H1 (cell line): Measurements from ENCODE around the gene R3HDM2. TPM values are rescaled to one million over a fixed set of nuclear protein-coding genes. Genes with fewer than 3 reads are reported as not detected.

Experiments
- CTCF ChIA-PET: fragments of 300-600 bp; sonication (Branson Sonifier 250); formaldehyde crosslinking; loops from one replicate; lab custom pipeline; 2021; ENCODE audit not compliant: partially characterized antibody; lab: Charles Lee
- POLR2A ChIA-PET: fragments of 300-600 bp; sonication (Branson Sonifier 250); formaldehyde crosslinking; loops from one replicate; lab custom pipeline; 2021; ENCODE audit warnings: inconsistent platforms; ENCODE audit not compliant: partially characterized antibody; lab: Charles Lee
- DNase-seq, 2 experiments: peaks; one replicate each; pipeline versions ENCODE4 v3.0.0 to v3.0.0-alpha.2; 2010 to 2022; ENCODE audit warnings: low spot score in 2 of 2, low read depth in 1 of 2, mixed read lengths in 1 of 2
- FAIRE-seq: peaks from 2 replicates; lab custom pipeline; 2011; peaks lifted over from hg19 to GRCh38; lab: Jason Lieb, UNC
- H2AFZ ChIP-seq: 2 replicates; pipeline ENCODE4 v1.8.1; 2012; ENCODE audit warnings: low read length, inconsistent platforms
- H2AK5ac ChIP-seq: 2 replicates; pipeline ENCODE4 v1.6.1; 2013; ENCODE audit warnings: low read depth, low read length
- H2BK120ac ChIP-seq: replicated peaks from 2 replicates; pipeline ENCODE3; 2013; ENCODE audit warnings: low read depth, low read length, inconsistent platforms
- H2BK12ac ChIP-seq: 2 replicates; pipeline ENCODE4 v1.6.1; 2013; ENCODE audit warnings: low read depth, low read length
- H2BK15ac ChIP-seq: 2 replicates; pipeline ENCODE4 v1.6.1; 2013; ENCODE audit warnings: low read length
- H2BK20ac ChIP-seq: 2 replicates; pipeline ENCODE4 v1.6.1; 2013; ENCODE audit warnings: low read length
- H2BK5ac ChIP-seq: 2 replicates; pipeline ENCODE4 v1.6.1; 2013; ENCODE audit warnings: low read depth, low read length
- H3K14ac ChIP-seq: 2 replicates; pipeline ENCODE4 v1.6.1; 2013; ENCODE audit warnings: inconsistent platforms; ENCODE audit not compliant: insufficient read length
- H3K18ac ChIP-seq: 2 replicates; pipeline ENCODE4 v1.6.1; 2013; ENCODE audit warnings: low read length; ENCODE audit errors: extremely low read depth
- H3K23ac ChIP-seq: 2 replicates; pipeline ENCODE4 v1.6.1; 2013; ENCODE audit warnings: inconsistent platforms; ENCODE audit not compliant: insufficient read length
- H3K23me2 ChIP-seq: 2 replicates; pipeline ENCODE4 v1.6.1; 2013; ENCODE audit warnings: low read depth, low read length
- H3K27ac ChIP-seq: 2 replicates; pipeline ENCODE4 v1.6.1; 2011; ENCODE audit warnings: low read depth, low read length, inconsistent platforms
- H3K27me3 ChIP-seq, 4 experiments: replicated peaks in 1 of 4; 1 replicate in 1 of 4; 2 replicates in 3 of 4; pipeline versions ENCODE4 v1.6.1 to v1.8.1; 2011 to 2013; ENCODE audit warnings: low read length in 3 of 4, mild to moderate bottlenecking in 3 of 4, inconsistent platforms in 2 of 4, mixed read lengths in 2 of 4, moderate library complexity in 1 of 4; ENCODE audit not compliant: control insufficient read depth in 3 of 4, insufficient read depth in 3 of 4; ENCODE audit errors: extremely low read depth in 1 of 4
- H3K36me3 ChIP-seq, 4 experiments: 2 replicates each; pipeline versions ENCODE4 v1.6.1 to v1.8.1; 2011 to 2013; ENCODE audit warnings: mild to moderate bottlenecking in 4 of 4, low read length in 3 of 4, moderate library complexity in 2 of 4, control low read depth in 1 of 4, inconsistent platforms in 1 of 4; ENCODE audit not compliant: insufficient read depth in 4 of 4, control insufficient read depth in 2 of 4
- H3K4ac ChIP-seq: replicated peaks from 2 replicates; pipeline ENCODE3; 2013; ENCODE audit warnings: low read length, low read depth, mixed read lengths, inconsistent platforms; ENCODE audit not compliant: insufficient read length
- H3K4me1 ChIP-seq, 4 experiments: replicated peaks in 1 of 4; 1 replicate in 1 of 4; 2 replicates in 3 of 4; pipeline versions ENCODE4 v1.6.1 to v1.8.1; 2011 to 2013; ENCODE audit warnings: low read length in 3 of 4, inconsistent platforms in 2 of 4, mixed read lengths in 1 of 4; ENCODE audit not compliant: insufficient read depth in 4 of 4, control insufficient read depth in 3 of 4
- H3K4me2 ChIP-seq, 2 experiments: 2 replicates each; pipeline versions ENCODE4 v1.6.1 to v1.8.1; 2011 to 2013; ENCODE audit warnings: low read depth in 2 of 2, low read length in 2 of 2, control low read depth in 1 of 2, inconsistent platforms in 1 of 2, mild to moderate bottlenecking in 1 of 2; ENCODE audit not compliant: insufficient read depth in 1 of 2
- H3K4me3 ChIP-seq, 4 experiments: fragments of 200-600, 300-600 bp in 1 of 4; sonication (generic), shearing (Covaris generic), sonication (Bioruptor Twin) in 1 of 4; 2 replicates each; pipeline versions ENCODE4 v1.5.1 to v1.8.1; 2011 to 2016; ENCODE audit warnings: low read length in 4 of 4, low read depth in 3 of 4, control low read depth in 2 of 4, inconsistent platforms in 2 of 4, mild to moderate bottlenecking in 2 of 4, mixed read lengths in 1 of 4, moderate library complexity in 1 of 4; ENCODE audit not compliant: insufficient read depth in 2 of 4; ENCODE audit errors: extremely low read depth in 1 of 4
- H3K56ac ChIP-seq: replicated peaks from 2 replicates; pipeline ENCODE3; 2013; ENCODE audit warnings: low read depth, mild to moderate bottlenecking, mixed read lengths, low read length, inconsistent platforms; ENCODE audit not compliant: insufficient read length
- H3K79me1 ChIP-seq: 2 replicates; pipeline ENCODE4 v1.6.1; 2013; ENCODE audit warnings: low read depth, low read length, control low read depth
- H3K79me2 ChIP-seq, 2 experiments: 2 replicates each; pipeline versions ENCODE4 v1.6.1 to v1.8.1; 2012 to 2013; ENCODE audit warnings: low read length in 2 of 2, mild to moderate bottlenecking in 2 of 2, inconsistent platforms in 1 of 2; ENCODE audit not compliant: insufficient read depth in 2 of 2, control insufficient read depth in 1 of 2
- H3K9ac ChIP-seq, 4 experiments: replicated peaks in 1 of 4; 1 replicate in 1 of 4; 2 replicates in 3 of 4; pipeline versions ENCODE4 v1.6.1 to v1.8.1; 2011 to 2013; ENCODE audit warnings: low read depth in 3 of 4, low read length in 3 of 4, control low read depth in 2 of 4, mild to moderate bottlenecking in 2 of 4, moderate library complexity in 2 of 4, inconsistent platforms in 1 of 4; ENCODE audit errors: extremely low read depth in 1 of 4
- H3K9me3 ChIP-seq, 2 experiments: 2 replicates each; pipeline versions ENCODE4 v1.6.1 to v1.8.1; 2012 to 2013; ENCODE audit warnings: mild to moderate bottlenecking in 2 of 2, moderate library complexity in 2 of 2, control low read depth in 1 of 2, inconsistent platforms in 1 of 2, low read depth in 1 of 2, low read length in 1 of 2, mixed read lengths in 1 of 2; ENCODE audit not compliant: insufficient read depth in 2 of 2
- H4K20me1 ChIP-seq, 2 experiments: replicated peaks in 1 of 2; 2 replicates each; pipeline versions ENCODE3 to v1.8.1; 2011 to 2013; ENCODE audit warnings: inconsistent platforms in 2 of 2, low read length in 2 of 2, mild to moderate bottlenecking in 1 of 2; ENCODE audit not compliant: insufficient read depth in 2 of 2, control insufficient read depth in 1 of 2
- H4K5ac ChIP-seq: 2 replicates; pipeline ENCODE4 v1.6.1; 2013; ENCODE audit warnings: low read length, low read depth, mixed read lengths, inconsistent platforms; ENCODE audit not compliant: insufficient read length
- H4K8ac ChIP-seq: 2 replicates; pipeline ENCODE4 v1.8.0; 2013; ENCODE audit warnings: mild to moderate bottlenecking, moderate library complexity, low read length, inconsistent platforms; ENCODE audit not compliant: insufficient read depth; ENCODE audit errors: extremely low read depth
- H4K91ac ChIP-seq: replicated peaks from 2 replicates; pipeline ENCODE3; 2013; ENCODE audit warnings: low read length, mixed read lengths, inconsistent platforms; ENCODE audit not compliant: insufficient read length
- BACH1 ChIP-seq: IDR thresholded peaks from 2 replicates; pipeline ENCODE4 v1.6.1; 2012; ENCODE audit warnings: low read length, improper control_type of control experiment
- BRCA1 ChIP-seq: IDR thresholded peaks from 2 replicates; pipeline ENCODE4 v1.6.1; 2012; ENCODE audit warnings: low read depth, low read length, improper control_type of control experiment
- CEBPB ChIP-seq: IDR thresholded peaks from 2 replicates; pipeline ENCODE4 v1.6.1; 2012; ENCODE audit warnings: low read depth, low read length
- NRF1 ChIP-seq: IDR thresholded peaks from 2 replicates; pipeline ENCODE4 v1.6.1; 2011; ENCODE audit warnings: mild to moderate bottlenecking, low read depth, low read length, improper control_type of control experiment
- SAP30 ChIP-seq: fragments of 300-600 bp; sonication (generic); IDR thresholded peaks from 2 replicates; pipeline ENCODE4 v1.7.1; 2012; ENCODE audit warnings: low read length, moderate library complexity, mild to moderate bottlenecking, inconsistent platforms; ENCODE audit not compliant: insufficient read depth, insufficient replicate concordance
- SUZ12 ChIP-seq: fragments of 200-600 bp; sonication (generic); IDR thresholded peaks from 2 replicates; pipeline ENCODE4 v1.6.1; 2012; ENCODE audit warnings: mild to moderate bottlenecking, inconsistent platforms, low read length, moderate library complexity, mixed read lengths
- ZNF274 ChIP-seq: IDR thresholded peaks from 2 replicates; pipeline ENCODE4 v1.7.0; 2012; ENCODE audit warnings: low read length, borderline replicate concordance; ENCODE audit errors: extremely low read depth
- WGBS, 2 experiments: shearing (Covaris generic) in 1 of 2; methylation state at CpG; one replicate each; pipeline versions ENCODE4 v1.1.6 to v1.1.7; 2013 to 2015; ENCODE audit warnings: low lambda C conversion rate in 2 of 2, mixed read lengths in 2 of 2, inconsistent platforms in 1 of 2, low coverage in 1 of 2, missing lambda C conversion rate in 1 of 2; ENCODE audit not compliant: insufficient replicate concordance in 2 of 2, insufficient coverage in 1 of 2, insufficient read length in 1 of 2; ENCODE audit errors: extremely low coverage in 1 of 2, missing lambda C conversion rate in 1 of 2; 5-methylcytosine and 5-hydroxymethylcytosine counted together
- polyA plus RNA-seq, 7 experiments: library from polyadenylated mRNA; depleted of rRNA in 3 of 7; stranded (reverse) in 5 of 7; unstranded in 2 of 7; fragments of >200 nt in 5 of 7; fragments of 200-250 nt in 2 of 7; gene quantifications; 1 replicate in 5 of 7; 2 replicates in 1 of 7; 4 replicates in 1 of 7; pipeline versions ENCODE4 v1.2.1 to v1.2.3, GENCODE V29; 2011 to 2013; ENCODE audit warnings: missing spikeins in 2 of 7, mixed read lengths in 2 of 7
- total RNA-seq: library from RNA; stranded (reverse); fragmentation: NEBNext Ultra II Directional; extraction: Animal tissue kit (Norgen Biotek cat#: 25700); gene quantifications from 2 replicates; pipeline ENCODE4 v1.2.1, GENCODE V29; 2021

Gene R3HDM2
- total and polyA plus RNA-seq, 2 of the 8 experiments (the other 6 are each of a cell fraction or from before 2014, with no cell fraction given) = 25.6 to 27.0 TPM

GRCh38 chr12:57469296-57470164, 38.7 kb upstream of the R3HDM2 start:
- Histone ChIP-seq H3K23ac (no peak overlapping the region), H3K9ac (no peak overlapping the region), H4K8ac (no peak overlapping the region; the same call in 1 of the 2 replicates), H2BK5ac (no peak overlapping the region), H2BK15ac (no peak overlapping the region), H4K91ac (no peak overlapping the region), H2AK5ac (no peak overlapping the region), H3K27ac (no peak overlapping the region), H3K9me3 (no peaks in the 10 kb centered on the region), H3K27me3 (peaks cover 4 to 19% (median 14%) of the 10 kb centered on the region in 4 experiments), H2AFZ (no peak overlapping the region), H3K36me3 (peaks cover 0 to 11% (median 4%) of the 10 kb centered on the region in 4 experiments; a peak in 4 of 8 replicates), H3K23me2 (no peaks in the 10 kb centered on the region), H4K5ac (no peak overlapping the region), H2BK20ac (no peak overlapping the region), H3K79me2 (no peaks in the 10 kb centered on the region), H3K14ac (no peak overlapping the region), H2BK120ac (no peak overlapping the region), H3K56ac (no peak overlapping the region), H2BK12ac (no peak overlapping the region), H3K4me2 (no peak overlapping the region), H3K4me1 (no peaks in the 10 kb centered on the region), H3K79me1 (no peaks in the 10 kb centered on the region), H4K20me1 (peaks cover 0 to 5% of the 10 kb centered on the region in 2 experiments)
- 93% methylated on average over 10 of the region's 10 CpGs; no CpG with 5 or more reads in 1 of the 2 experiments for WGBS, 2 experiments
- FAIRE-seq = no peak
- CTCF ChIA-PET = interaction anchor here (0.5 to 25.1 kb wide), 8 partner anchors 11 to 451 kb away, joined by 3 to 441 read pairs (median 4); partner anchors contain the start of genes ARHGAP9, GLI1 and INHBE
- POLR2A ChIA-PET = no interaction called here
- no peak for TF ChIP-seq CEBPB
- TF ChIP-seq BRCA1 = no peak
- no peak for TF ChIP-seq SUZ12
- no peak for TF ChIP-seq NRF1
- no peak for TF ChIP-seq BACH1
- TF ChIP-seq ZNF274 = no peak
- no peak for TF ChIP-seq SAP30
- TF ChIP-seq, all 59 proteins: peak for 0
- H3K4me3 ChIP-seq = no peak overlapping the region
- DNase-seq = no peak
- no peak overlapping the region for H3K18ac ChIP-seq
- H3K4ac ChIP-seq = no peak overlapping the region
